ENCODE results near the gene ST8SIA4. TPM values are rescaled to one million over a fixed set of nuclear protein-coding genes. Genes with fewer than 3 reads are reported as not detected.
A peak's percentile ranks its signal among the peaks of the same experiment; 100 is the strongest.

ST8SIA4 gene
- total and polyA plus RNA-seq, 10 of the 15 experiments (the other 5 are each of a cell fraction or from before 2014, with no cell fraction given), result 4.4 to 30.9 (median 19.5) TPM

DNA sequence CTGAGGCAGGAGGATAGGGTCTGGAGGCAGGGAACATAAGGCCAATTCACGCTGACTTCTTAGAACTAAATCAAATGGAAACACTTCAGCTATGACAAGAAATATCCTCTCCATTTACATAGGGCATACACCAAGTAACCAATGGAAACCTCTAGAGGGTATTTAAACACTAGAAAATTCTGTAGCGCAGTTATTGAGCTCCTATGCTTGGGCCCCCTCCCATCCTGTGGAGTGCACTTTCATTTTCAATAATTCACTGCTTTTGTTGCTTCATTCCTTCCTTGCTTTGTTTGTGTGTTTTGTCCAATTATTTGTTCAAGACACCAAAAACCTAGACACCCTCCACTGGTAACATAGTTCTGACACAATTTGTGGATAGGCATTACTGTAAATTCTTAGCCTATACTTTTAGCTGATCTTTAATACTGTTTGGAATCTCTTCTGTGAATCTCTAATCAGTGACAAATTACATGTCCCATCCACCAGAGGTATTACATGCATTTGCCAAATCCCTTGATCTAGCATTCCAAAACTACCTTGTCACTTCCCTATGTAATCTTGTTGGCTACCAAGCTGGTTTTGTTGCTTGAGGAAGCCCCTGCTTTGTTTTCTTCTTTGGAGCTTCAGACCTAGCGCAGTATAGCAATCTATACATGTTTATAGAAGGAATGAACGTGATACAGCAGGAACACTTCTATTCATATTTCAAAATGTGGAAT, 61.6 kb downstream of the ST8SIA4 start (continued):
- no peak for TF ChIP-seq RBBP5 (conservative IDR thresholded peaks at IDR 0.05)
- peak; percentile 33 for TF ChIP-seq NFIC (IDR thresholded peaks at IDR 0.05; ENCODE audit: low read depth, low read length)
- no peak for TF ChIP-seq CREB1 (IDR thresholded peaks at IDR 0.05; ENCODE audit: low read depth)
- no peak for TF ChIP-seq KDM1A (IDR thresholded peaks at IDR 0.05; ENCODE audit: borderline replicate concordance)
- no peak for TF ChIP-seq CEBPZ (IDR thresholded peaks at IDR 0.05; ENCODE audit: low read depth, low read length)
- TF ChIP-seq YBX1 (IDR thresholded peaks at IDR 0.05), result no peak
- no peak for TF ChIP-seq ZNF622 (IDR thresholded peaks at IDR 0.05)
- no peak for TF ChIP-seq HDAC6 (IDR thresholded peaks at IDR 0.05; ENCODE audit: unreplicated experiment)
- TF ChIP-seq POLR2AphosphoS5 (IDR thresholded peaks at IDR 0.05; ENCODE audit: low read length), result peak; percentile 55; the same call in 1 of the 2 replicates
- no peak for TF ChIP-seq CREM (IDR thresholded peaks at IDR 0.05; ENCODE audit: low read depth)
- no peak for TF ChIP-seq ZNF384 (IDR thresholded peaks at IDR 0.05; ENCODE audit: borderline replicate concordance, low read depth, low read length)
- TF ChIP-seq, protein P1, sequence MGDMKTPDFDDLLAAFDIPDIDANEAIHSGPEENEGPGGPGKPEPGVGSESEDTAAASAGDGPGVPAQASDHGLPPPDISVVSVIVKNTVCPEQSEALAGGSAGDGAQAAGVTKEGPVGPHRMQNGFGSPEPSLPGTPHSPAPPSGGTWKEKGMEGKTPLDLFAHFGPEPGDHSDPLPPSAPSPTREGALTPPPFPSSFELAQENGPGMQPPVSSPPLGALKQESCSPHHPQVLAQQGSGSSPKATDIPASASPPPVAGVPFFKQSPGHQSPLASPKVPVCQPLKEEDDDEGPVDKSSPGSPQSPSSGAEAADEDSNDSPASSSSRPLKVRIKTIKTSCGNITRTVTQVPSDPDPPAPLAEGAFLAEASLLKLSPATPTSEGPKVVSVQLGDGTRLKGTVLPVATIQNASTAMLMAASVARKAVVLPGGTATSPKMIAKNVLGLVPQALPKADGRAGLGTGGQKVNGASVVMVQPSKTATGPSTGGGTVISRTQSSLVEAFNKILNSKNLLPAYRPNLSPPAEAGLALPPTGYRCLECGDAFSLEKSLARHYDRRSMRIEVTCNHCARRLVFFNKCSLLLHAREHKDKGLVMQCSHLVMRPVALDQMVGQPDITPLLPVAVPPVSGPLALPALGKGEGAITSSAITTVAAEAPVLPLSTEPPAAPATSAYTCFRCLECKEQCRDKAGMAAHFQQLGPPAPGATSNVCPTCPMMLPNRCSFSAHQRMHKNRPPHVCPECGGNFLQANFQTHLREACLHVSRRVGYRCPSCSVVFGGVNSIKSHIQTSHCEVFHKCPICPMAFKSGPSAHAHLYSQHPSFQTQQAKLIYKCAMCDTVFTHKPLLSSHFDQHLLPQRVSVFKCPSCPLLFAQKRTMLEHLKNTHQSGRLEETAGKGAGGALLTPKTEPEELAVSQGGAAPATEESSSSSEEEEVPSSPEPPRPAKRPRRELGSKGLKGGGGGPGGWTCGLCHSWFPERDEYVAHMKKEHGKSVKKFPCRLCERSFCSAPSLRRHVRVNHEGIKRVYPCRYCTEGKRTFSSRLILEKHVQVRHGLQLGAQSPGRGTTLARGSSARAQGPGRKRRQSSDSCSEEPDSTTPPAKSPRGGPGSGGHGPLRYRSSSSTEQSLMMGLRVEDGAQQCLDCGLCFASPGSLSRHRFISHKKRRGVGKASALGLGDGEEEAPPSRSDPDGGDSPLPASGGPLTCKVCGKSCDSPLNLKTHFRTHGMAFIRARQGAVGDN (IDR thresholded peaks at IDR 0.05), result 0 out of 2 replicates have a peak, but pooled peaks have one; percentile 50
- TF ChIP-seq RB1 (IDR thresholded peaks at IDR 0.05; ENCODE audit: borderline replicate concordance), result no peak
- no peak for TF ChIP-seq CBFB (IDR thresholded peaks at IDR 0.05; ENCODE audit: low read depth)
- TF ChIP-seq REST (IDR thresholded peaks at IDR 0.05; ENCODE audit: low read depth, low read length), result no peak
- TF ChIP-seq, protein P2, sequence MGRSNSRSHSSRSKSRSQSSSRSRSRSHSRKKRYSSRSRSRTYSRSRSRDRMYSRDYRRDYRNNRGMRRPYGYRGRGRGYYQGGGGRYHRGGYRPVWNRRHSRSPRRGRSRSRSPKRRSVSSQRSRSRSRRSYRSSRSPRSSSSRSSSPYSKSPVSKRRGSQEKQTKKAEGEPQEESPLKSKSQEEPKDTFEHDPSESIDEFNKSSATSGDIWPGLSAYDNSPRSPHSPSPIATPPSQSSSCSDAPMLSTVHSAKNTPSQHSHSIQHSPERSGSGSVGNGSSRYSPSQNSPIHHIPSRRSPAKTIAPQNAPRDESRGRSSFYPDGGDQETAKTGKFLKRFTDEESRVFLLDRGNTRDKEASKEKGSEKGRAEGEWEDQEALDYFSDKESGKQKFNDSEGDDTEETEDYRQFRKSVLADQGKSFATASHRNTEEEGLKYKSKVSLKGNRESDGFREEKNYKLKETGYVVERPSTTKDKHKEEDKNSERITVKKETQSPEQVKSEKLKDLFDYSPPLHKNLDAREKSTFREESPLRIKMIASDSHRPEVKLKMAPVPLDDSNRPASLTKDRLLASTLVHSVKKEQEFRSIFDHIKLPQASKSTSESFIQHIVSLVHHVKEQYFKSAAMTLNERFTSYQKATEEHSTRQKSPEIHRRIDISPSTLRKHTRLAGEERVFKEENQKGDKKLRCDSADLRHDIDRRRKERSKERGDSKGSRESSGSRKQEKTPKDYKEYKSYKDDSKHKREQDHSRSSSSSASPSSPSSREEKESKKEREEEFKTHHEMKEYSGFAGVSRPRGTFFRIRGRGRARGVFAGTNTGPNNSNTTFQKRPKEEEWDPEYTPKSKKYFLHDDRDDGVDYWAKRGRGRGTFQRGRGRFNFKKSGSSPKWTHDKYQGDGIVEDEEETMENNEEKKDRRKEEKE (IDR thresholded peaks at IDR 0.05), result no peak

All from GM12878 (cell line).